Panc1 (cell line): Measurements from ENCODE around the gene THADA.

Source experiments
- POLR2AphosphoS5 ChIP-seq: IDR thresholded peaks from 2 replicates; pipeline ENCODE4 v1.6.1; 2012; ENCODE audit warnings: mild to moderate bottlenecking, low read depth, low read length, moderate library complexity
- SIN3A ChIP-seq: IDR thresholded peaks from 2 replicates; pipeline ENCODE4 v1.6.1; 2012; ENCODE audit warnings: low read depth, mild to moderate bottlenecking, low read length, moderate library complexity, borderline replicate concordance; ENCODE audit not compliant: insufficient read depth
- TCF7L2 ChIP-seq: IDR thresholded peaks from 2 replicates; pipeline ENCODE4 v1.6.1; 2011; ENCODE audit warnings: mild to moderate bottlenecking, low read depth, low read length, inconsistent platforms
- TF ChIP-seq, protein P1 (sequence below): fragments of 450-650 bp; IDR thresholded peaks from 2 replicates; pipeline ENCODE4 v1.5.1; 2017; ENCODE audit warnings: mild to moderate bottlenecking
- TF ChIP-seq, protein P2 (sequence below), 2 experiments: IDR thresholded peaks; 2 replicates each; pipeline ENCODE4 v1.6.1; 2011 to 2012; ENCODE audit warnings: low read depth in 2 of 2, control low read depth in 1 of 2, low read length in 1 of 2, mild to moderate bottlenecking in 1 of 2, moderate library complexity in 1 of 2; ENCODE audit not compliant: insufficient read depth in 1 of 2

DNA sequence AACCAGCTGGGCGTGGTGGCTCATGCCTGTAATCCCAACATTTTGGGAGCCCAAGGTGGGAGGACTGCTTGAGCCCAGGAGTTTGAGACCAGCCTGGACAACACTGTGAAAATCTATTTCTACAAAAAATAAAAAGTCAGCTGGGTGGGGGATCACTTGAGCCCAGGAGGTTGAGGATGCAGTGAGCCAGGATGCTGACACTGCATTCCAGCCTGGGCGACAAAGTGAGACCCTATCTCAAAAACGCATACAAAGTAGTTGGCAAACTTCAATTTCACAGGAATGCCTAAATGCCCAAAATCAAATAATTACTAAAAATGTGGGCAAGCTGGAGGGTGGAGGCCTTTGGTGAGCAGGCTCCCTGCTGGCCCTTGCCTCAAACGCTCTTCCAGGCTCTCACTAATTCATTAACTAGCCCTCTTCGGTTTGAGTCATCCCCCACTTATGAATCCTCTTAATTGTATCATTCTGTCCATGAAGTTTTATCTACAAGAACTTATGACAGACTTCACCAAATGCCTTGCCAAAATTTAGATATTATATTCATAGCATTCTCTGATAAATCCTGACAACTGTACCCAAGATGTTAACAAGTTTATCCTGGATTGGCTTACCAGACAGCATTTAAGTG is 300.8 kb downstream of the THADA start:
- TF ChIP-seq, protein P1, sequence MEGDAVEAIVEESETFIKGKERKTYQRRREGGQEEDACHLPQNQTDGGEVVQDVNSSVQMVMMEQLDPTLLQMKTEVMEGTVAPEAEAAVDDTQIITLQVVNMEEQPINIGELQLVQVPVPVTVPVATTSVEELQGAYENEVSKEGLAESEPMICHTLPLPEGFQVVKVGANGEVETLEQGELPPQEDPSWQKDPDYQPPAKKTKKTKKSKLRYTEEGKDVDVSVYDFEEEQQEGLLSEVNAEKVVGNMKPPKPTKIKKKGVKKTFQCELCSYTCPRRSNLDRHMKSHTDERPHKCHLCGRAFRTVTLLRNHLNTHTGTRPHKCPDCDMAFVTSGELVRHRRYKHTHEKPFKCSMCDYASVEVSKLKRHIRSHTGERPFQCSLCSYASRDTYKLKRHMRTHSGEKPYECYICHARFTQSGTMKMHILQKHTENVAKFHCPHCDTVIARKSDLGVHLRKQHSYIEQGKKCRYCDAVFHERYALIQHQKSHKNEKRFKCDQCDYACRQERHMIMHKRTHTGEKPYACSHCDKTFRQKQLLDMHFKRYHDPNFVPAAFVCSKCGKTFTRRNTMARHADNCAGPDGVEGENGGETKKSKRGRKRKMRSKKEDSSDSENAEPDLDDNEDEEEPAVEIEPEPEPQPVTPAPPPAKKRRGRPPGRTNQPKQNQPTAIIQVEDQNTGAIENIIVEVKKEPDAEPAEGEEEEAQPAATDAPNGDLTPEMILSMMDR, result no peak
- TF ChIP-seq, protein P2, sequence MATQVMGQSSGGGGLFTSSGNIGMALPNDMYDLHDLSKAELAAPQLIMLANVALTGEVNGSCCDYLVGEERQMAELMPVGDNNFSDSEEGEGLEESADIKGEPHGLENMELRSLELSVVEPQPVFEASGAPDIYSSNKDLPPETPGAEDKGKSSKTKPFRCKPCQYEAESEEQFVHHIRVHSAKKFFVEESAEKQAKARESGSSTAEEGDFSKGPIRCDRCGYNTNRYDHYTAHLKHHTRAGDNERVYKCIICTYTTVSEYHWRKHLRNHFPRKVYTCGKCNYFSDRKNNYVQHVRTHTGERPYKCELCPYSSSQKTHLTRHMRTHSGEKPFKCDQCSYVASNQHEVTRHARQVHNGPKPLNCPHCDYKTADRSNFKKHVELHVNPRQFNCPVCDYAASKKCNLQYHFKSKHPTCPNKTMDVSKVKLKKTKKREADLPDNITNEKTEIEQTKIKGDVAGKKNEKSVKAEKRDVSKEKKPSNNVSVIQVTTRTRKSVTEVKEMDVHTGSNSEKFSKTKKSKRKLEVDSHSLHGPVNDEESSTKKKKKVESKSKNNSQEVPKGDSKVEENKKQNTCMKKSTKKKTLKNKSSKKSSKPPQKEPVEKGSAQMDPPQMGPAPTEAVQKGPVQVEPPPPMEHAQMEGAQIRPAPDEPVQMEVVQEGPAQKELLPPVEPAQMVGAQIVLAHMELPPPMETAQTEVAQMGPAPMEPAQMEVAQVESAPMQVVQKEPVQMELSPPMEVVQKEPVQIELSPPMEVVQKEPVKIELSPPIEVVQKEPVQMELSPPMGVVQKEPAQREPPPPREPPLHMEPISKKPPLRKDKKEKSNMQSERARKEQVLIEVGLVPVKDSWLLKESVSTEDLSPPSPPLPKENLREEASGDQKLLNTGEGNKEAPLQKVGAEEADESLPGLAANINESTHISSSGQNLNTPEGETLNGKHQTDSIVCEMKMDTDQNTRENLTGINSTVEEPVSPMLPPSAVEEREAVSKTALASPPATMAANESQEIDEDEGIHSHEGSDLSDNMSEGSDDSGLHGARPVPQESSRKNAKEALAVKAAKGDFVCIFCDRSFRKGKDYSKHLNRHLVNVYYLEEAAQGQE (IDR thresholded peaks at IDR 0.05; ENCODE audit: insufficient read depth in 1 of 2, low read depth in 2 of 2, low read length in 1 of 2), result no peak
- TF ChIP-seq POLR2AphosphoS5 (no peak), TCF7L2 (no peak), SIN3A (no peak)
